Stimulated activated CD4-positive, alpha-beta T cell treated with anti-CD3 and anti-CD28 coated beads, TNF-alpha, amount 100 ng/mL, for 24 hours (primary cell): ENCODE results near the gene PLRG1.
"Not testable (repeated sequence)": the region's sequence is repeated elsewhere in the genome, so short reads cannot be mapped to it uniquely, and the experiment has no call there.

Source experiments
- DNase-seq, 3 experiments: peaks; one replicate each; pipeline ENCODE4 v3.0.0-alpha.2; 2020; ENCODE audit warnings: low read depth in 3 of 3

Gene PLRG1

DNA sequence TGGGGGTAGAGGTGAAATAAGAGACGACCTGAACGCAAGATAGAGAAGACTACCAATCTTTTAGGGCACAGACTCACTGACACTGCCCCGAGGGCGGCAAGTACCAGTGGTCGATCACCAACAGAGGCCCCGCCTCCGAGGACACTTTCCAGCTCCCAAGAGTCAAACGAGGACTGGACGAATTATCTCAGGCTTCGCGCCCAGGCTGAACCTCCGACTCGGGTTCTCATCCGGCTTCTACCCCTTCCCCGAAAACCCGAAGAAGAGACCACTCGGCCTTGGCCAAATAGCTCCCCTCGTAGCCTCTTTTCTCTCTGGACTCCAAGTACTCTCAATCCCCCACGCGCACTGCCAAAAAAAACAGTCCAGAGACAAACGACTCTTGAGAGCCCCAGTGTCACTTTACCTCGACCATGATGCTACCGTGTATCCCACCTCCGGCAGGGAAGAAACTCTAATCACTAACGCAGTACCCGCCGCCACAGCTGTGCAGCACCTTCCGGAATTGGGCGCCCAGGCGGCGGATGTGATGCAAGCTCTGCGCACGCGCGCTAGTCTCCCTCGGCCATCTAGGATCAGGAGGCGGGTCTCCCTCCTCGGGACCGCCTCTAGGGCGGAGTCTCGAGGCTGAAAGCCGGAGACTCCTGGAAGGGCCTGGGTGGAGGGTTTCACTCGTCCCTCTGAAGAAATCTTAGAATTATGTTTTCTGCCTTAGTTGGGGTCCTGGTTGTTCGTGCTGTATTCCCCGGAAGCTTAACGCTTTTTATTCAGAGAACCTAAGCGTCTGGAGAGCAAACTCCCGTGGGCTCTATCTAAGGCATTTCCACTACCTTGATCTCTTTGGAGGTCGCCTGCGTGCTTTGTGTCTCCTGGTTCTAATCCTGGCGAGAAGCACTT lies at the start of gene PLRG1:
TSS of gene PLRG1 (minus strand) at position 507 of the 897 bp plus-strand sequence. CDS start at position 415, 92 bp downstream.
- peak; percentile 92 to 95 (median 94) for DNase-seq

DNA sequence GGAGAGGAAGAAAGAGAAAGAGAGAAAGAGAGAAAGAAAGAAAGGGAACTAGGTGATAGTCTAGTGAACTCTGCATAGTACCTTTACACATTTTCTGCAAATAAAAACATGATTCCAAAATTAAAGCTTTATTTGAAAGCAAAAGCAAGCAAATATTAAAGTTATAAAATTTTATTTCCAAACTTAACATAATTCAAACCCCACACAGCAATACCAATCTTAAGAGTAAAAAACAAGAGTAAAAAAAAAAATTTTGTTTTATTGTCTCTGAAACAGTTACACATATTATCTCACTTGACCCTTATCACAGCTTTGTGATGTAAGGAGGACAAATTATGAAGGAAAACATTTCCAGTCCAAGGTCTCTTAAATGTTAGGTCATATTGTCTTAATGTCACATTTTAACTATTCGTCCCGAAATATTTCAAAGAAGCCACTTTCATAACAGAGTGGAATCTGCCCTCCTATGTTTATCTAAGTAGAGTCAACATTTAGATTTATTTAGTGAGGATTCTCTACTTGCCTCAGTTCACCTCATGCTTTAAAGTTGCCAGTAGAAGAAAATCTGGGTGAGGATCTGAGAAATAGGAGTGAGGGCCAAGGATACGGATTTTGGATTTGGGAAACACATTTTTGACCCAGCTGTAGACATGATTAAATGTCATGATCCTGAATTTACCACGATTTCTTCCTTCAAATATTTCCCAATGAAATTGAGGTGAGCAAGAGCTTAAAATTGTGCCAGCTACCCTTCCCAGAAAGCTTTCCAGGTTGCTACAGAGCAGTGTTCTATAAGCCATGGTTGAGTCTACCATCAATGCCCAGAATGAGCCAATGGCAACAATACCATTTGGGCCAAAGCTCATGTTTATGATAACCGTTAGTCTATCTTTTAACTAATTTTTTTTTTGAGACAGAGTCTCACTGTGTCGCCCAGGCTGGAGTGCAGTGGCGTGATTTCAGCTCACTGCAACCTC lies 47.9 kb upstream of the PLRG1 start:
- no peak for DNase-seq

DNA sequence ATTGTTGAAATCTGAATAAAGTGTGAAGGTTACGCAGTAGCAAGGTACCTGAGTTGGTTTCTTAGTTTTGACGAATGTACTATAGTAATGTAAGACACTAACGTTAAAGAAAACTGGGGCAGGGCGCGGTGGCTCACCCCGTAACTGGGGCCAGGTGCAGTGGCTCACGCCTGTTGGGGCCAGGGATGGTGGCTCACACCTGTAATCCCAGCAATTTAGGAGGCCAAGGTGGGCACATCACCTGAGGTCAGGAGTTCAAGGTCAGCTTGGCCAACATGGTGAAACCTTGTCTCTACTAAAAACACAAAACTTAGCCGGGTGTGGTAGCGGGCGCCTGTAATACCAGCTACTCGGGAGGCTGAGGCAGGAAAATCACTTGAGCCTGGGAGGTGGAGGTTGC lies 47.1 kb upstream of the PLRG1 start:
- not testable (repeated sequence) for DNase-seq

DNA sequence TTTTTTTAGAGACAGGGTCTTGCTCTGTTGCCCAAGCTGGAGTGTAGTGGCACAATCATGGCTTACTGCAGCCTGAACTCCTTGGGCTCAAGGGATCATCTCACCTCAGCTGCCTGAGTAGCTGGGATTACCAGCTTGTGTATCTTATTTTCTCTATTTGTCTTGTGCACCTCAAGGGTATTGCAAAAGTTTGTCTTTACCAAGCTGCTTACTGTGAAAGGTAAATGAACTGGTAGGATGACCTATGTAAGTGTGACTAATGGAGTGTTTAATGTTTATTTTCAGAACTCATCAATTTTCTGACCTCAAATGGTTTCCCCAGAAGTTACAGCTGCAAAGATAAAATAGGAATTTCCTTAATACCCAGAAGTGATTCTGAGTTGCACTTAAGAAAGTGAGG lies 45.6 kb upstream of the PLRG1 start:
- DNase-seq = no peak

DNA sequence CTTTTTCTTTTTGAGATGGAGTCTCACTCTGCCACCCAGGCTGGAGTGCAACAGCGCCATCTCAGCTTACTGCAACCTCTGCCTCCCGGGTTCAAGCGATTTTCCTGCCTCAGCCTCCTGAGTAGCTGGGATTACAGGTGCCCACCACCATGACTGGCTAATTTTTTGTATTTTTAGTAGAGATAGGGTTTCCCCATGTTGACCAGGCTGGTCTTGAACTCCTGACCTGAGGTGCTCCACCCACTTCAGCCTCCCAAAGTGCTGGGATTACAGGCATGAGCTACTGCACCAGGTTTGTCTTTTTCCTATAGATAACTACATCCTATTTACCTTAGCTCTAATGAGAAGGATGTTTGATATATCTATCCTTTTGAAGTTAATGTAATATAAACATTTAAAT lies 44.1 kb upstream of the PLRG1 start:
- not testable (repeated sequence) for DNase-seq

DNA sequence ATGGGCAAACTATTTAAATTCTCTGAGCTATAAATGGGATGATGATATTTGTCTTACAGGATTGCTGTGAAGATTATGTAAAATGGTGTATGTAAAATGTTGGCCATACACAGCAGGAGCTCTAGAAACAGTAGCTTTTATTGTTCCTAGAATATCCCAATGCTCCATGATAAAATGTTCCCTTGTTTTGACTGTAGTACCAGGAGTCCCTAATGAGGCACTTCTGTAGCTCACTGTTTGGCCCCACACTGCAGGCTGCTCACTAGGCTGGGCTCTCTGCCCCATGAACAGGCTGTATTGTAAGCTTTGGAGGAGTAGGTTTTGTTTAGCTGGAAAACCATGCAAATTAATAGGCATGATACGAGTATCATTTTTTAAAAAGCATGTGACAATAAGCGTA lies 43.7 kb upstream of the PLRG1 start:
- DNase-seq = no peak

DNA sequence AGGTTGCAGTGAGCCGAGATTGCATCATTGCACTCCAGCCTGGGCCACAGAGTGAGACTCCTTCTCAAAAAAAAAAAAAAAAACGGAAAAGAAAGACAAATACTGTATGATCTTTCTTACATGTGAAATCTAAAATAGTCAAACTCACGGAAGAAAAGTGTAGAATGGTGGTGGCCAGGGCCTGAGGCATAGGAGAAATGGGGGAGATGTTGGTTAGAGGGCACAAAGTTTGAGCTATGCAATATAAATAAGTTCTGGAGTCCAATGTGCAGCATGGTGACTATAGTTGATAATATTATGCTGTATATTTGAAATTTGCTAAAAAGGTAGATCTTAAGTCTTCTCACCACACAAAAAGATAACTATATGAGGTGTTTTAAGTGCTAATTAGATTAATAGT lies 41.7 kb upstream of the PLRG1 start:
- no peak for DNase-seq

DNA sequence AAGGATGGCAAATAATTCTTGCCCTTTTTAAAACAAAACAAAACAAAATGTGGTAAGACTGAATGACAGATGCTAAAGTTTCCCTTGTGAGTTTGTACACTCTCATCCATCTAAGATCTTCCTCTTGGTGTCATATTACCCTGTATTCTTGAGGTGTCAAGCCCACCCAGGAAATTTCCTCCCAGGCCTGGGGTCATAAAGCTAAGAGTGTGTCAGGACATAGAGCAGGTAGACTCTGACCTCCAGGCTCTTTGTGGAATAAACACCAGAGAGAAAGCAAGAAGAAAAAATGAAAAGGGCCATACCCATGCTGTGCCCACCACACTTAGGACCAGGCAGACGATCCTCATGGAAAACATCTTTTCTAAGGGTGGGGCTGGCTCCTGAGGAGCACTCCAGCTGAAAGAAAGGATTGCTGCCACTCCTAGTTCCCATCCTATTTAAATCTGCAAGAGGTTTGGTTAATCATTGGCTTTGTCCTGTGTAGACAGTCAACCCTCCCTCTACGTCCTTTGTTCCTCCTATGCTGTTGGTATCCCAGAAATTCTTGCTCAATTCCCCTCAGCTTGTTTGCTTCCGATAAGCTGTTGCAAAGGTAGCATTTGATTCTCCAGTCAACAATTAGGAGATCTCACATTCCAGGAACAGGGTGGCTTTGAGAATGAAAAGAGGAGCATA lies 40.3 kb upstream of the PLRG1 start, which contains the start of gene FGA:
TSS of gene FGA (minus strand) at position 414 of the 678 bp plus-strand sequence. CDS start at position 359, 55 bp downstream.
- DNase-seq = no peak

DNA sequence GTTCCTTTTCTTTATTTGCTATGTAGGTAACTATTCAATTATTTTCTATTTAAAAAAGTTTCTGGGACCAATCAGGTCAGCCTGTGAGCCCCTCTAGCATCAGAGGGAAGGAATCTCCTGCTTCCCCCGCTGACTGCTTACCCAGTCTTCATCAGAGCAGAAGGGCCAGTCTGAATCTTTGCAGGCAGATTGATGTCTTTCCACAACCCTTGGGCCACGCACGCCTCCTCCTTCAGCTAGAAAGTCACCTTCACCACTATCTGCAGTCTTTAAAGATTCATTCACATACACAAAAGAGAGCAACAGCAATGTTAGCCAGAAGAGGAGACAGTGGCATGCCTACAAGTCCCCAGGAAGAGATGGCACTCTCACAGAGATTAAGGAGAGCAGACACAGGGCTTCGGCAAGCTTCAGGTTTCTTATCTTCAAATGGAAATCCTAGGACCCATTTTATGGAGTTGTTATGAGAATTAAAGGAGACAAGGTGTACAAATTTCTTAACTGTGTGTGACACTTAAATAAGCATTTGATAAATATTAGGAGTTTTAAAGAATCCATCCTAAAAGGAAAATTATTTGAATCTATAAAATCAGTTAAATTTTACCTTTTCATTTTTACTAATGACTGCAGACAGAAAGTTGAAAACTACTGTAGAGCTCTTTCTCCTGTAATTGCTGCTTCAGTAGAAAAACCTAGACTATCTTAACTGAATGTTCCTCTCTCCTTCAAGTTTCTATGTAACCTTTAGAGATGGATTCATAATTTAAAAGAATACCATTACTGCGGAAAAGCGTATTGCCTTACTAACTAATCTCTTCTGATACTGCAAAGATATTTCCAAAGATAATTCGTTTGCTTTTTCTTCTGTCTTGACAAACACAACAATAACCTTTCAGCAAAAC lies 39.3 kb upstream of the PLRG1 start:
- DNase-seq = no peak

DNA sequence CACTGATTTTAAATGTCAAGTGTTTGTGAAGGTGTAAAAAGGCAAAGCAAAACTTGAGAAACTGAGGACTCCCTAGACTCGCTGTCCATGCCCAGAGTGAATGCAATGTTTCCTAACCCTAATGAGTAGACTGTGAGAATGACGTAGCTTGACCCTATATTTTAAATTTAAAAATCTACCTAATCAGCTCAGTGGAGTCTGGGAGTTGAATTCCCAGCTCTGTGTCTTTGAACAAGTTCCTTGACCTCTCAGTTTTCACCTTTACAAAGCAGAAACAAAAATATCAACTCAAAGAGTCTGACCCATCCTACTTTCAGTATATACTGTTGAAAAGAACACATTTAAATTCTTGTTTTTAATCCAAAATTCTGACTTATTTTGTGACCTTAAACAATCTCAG lies 38.0 kb upstream of the PLRG1 start:
- no peak for DNase-seq

DNA sequence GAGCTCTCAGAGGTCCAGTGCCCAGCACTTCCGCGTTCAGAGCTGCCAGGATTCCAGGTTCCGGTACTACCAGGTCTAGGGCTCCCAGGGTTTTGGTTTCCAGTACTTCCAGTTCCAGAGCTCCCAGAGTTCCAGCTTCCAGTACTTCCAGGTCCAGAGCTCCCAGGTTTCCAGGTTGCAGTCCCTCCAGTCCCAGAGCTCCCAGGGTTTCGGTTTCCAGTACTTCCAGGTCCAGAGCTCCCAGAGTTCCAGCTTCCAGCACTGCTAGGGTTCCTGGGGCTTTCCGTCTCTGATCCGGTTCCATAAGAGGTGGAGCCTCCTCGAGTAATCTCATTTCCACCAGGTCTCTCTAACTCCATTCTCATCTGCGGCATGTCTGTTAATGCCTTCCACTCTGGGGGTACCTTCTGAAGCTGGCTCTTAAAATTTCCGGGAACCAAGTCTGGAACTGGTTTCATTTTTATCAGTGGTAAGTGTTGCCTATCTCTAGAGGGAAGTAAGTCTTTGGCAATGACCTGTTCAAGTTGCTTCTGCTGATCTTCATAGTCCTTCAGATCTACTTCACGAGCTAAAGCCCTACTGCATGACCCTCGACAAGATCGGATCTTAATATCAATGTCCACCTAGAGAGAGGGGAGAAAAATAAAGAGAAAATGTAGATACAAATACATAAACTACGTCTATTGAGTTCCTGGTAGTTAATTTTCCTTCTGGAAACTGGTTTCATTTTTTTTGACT lies 36.3 kb upstream of the PLRG1 start:
- no peak for DNase-seq

DNA sequence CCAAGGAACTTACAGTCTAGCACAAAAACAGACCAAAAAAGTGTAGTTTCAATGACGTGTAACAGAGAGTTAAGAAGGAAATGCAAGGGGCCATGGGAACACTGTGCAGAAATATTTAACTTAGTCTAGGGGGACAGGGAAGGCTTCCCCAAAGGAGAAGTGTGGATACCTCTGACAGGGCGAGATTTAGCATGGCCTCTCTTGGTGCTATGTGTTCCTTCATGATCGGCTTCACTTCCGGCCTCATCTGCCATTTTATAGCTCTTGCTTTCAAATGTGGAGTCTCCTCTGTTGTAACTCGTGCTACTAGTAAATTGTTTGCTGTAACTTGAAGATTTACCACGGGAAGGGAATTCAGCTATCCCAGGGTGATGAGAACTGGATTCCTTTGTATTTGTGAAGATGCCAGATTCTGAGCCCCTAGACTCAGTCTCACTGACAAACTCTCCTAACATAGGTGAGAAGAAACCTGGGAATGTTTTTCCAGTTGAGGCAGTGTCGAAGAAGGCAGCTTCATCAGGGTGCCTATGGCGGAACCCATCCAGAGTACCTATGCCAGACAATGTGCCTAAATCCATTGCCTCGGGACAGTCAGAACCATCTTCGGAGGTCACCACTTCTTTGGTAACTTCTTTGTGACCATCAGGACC lies 35.3 kb upstream of the PLRG1 start:
- no peak for DNase-seq

DNA sequence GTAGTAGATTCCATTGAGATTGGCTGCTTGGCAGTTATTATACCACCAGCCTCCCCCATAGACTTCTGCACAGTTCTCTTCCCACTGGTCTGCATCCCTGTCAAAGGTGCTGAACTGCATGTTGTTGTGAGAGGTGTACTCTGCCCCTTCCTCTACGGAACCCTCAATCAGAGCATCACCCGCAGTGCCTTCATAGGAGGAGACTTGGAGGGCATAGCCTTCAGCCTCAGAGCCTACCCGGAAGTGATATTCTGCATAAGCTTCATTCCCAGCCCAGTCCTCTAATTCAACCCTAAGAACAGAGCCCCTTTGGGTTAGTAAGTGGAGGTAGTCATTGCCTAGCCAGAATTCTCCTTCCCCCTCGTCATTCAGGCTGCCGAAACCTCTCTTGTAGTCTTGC lies 34.1 kb upstream of the PLRG1 start:
- no peak for DNase-seq

DNA sequence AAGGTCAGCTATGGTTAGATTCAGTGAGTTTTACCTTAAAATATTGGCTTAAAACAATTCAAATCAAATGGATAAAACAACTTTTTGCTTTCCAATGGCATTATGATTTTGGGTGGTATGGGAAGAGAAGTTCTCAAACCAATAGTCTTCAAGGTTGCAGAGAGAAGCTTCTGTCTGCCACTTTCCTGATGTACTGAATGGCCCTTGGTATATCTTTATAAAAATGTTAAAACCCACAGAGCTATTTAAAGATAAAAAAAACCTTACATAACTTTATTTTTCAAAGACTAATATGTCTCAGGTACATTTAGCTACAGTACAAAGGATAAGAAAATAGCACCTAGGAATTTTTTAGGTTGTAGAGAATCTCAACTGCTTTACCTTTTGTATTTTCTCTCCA lies 33.5 kb upstream of the PLRG1 start:
- DNase-seq = no peak

DNA sequence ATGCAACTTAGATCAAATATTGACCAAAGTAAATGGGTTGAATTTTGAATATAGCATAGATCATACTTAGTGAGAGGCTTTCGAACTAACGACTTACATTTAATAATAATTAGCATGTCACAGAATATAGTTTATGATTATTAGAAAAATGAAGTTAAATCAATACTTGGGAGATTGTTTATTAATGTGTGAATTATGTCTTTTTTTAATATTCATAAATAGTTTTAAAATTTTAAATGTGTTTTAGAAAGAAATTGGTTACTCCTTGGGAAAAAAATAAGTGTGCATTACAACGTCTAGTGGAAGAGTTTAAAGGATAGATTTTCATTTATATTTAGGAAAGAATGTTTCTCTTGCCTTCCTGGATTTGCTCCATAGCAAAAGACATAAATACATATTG lies 33.0 kb upstream of the PLRG1 start:
- DNase-seq = no peak

DNA sequence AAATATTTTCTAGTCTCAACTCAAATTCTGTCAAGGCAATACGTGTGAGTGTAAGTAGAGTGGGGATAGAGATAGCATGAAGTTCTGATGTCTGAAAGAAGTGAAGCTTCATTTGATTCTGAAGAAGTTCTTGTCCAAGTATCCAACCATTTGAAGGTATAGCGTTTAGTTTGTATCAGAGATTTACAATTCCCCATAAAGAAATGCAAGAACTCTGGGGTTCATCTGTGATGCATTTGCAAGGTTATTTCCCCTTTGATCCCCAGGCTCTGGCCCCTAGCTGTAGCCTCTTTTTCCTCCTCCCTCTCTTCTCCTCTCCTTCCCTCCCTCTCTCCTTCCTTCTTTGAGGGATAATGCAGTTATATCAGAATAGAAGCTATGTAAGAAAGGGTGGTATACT lies 32.5 kb upstream of the PLRG1 start:
- no peak for DNase-seq

DNA sequence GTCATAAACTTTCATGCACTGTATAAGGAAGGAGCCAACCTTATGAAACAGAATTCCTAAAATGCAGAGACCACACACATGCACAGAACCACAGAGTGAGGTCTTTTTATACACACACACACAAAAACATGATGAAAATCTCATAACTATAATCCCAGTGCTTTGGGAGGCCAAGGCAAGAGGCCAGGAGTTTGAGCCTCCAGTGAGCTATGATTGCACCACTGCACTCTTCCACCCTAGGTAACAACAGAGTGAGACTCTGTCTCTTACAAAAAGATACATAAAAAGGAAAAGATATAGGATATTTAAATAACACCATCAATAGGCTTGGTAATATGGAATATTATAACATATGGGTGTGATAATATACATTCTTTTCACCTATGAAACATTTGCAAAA lies 29.7 kb upstream of the PLRG1 start:
- DNase-seq = no peak

DNA sequence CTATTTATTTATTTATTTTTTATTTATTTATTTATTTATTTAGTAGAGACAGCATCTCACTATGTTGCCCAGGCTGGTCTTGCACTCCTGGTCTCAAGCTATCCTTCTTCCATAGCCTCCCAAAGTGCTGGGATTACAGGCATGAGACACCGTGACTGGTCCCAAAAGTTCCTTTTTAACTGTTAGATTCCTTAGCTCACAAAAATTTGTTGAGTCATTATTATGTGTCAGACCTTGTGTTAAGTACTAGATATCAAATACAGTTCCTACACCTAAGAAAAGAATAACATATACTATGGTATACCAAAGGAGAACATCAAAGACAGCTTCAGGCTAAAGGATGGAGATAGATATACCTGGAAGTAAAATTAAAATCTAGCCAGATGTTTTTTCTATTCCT lies 28.7 kb upstream of the PLRG1 start:
- no peak for DNase-seq

DNA sequence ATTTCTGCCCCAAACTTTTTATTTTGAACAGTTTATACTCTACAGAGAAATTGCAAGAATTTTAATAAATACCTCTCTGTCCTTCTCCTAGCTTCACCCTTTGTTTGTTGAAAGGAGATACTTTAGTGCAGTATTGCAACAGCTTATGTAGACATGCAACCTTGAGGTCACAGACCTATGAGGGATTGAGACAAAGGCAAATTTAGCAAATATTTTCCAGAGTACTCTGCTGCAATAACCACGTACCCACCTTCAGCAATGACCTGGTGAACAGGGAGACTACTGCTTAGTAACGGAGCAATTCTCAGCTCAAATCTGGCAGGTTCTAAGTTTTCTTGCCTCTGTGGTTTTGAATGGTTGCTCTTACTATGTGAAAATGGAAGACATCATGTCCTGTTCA lies 27.1 kb upstream of the PLRG1 start:
- DNase-seq = no peak

DNA sequence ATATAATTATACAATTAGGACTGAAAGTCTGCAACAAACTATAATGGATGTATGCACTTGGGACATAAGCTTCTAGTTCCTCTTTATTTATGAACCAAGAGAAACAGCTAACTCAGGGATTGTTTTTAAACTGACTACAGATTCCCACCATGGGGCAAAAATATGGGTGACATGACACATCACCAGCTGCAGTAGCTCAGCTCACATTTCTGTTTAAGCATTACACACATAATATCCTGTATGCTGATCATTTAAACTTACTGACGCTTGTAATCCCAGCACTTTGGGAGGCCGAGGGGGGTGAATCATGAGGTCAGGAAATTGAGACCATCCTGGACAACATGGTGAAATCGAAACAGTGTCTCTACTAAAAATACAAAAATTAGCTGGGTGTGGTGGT lies 24.1 kb upstream of the PLRG1 start:
- DNase-seq = no peak
